Activated CD8-positive, alpha-beta T cell treated with anti-CD3 and anti-CD28 coated beads, Interleukin-2, amount 10 ng/mL, durations not matched to agents 7 days and 5 days (primary cell): ENCODE data around the gene ELP2. TPM values are rescaled to one million over a fixed set of nuclear protein-coding genes. Genes with fewer than 3 reads are reported as not detected.
A peak's percentile ranks its signal among the peaks of the same experiment; 100 is the strongest.

Experiments used
- ATAC-seq: fragments of 150-1000 bp; cut with Tn5 transposase; one replicate; pipeline ENCODE4 v1.10.0; 2021; ENCODE audit warnings: moderate library complexity
- CTCF ChIA-PET: fragments of 350-600 bp; sonication (Branson Sonifier 250); formaldehyde crosslinking; loops from one replicate; lab custom pipeline; 2021; ENCODE audit warnings: antibody characterized with exemption; lab: Charles Lee
- POLR2A ChIA-PET: fragments of 350-600 bp; sonication (Branson Sonifier 250); formaldehyde crosslinking; loops from one replicate; lab custom pipeline; 2021; ENCODE audit warnings: antibody characterized with exemption; lab: Charles Lee
- DNase-seq: peaks from one replicate; pipeline ENCODE4 v3.0.0-alpha.2; 2020
- H3K27ac Mint-ChIP-seq: one replicate; pipeline ENCODE4 v1.8.0; 2021; ENCODE audit warnings: mild to moderate bottlenecking, mixed read lengths
- H3K27me3 Mint-ChIP-seq: one replicate; pipeline ENCODE4 v1.8.0; 2021; ENCODE audit warnings: low read depth, mixed read lengths
- H3K36me3 Mint-ChIP-seq: one replicate; pipeline ENCODE4 v1.8.0; 2021; ENCODE audit warnings: low read depth, mixed read lengths
- H3K4me1 Mint-ChIP-seq: one replicate; pipeline ENCODE4 v1.8.0; 2021; ENCODE audit warnings: low read depth, mixed read lengths
- H3K4me3 Mint-ChIP-seq: one replicate; pipeline ENCODE4 v1.8.0; 2021; ENCODE audit warnings: mild to moderate bottlenecking, mixed read lengths
- H3K9me3 Mint-ChIP-seq: one replicate; pipeline ENCODE4 v1.8.0; 2022; ENCODE audit warnings: mixed read lengths; ENCODE audit not compliant: insufficient read depth
- total RNA-seq, 2 experiments: library from RNA; stranded (reverse); gene quantifications; one replicate each; pipeline ENCODE4 v1.2.3, GENCODE V29; 2021

ELP2 gene
- total RNA-seq, 2 experiments from 2014 or later: 57.6 to 60.1 TPM

DNA sequence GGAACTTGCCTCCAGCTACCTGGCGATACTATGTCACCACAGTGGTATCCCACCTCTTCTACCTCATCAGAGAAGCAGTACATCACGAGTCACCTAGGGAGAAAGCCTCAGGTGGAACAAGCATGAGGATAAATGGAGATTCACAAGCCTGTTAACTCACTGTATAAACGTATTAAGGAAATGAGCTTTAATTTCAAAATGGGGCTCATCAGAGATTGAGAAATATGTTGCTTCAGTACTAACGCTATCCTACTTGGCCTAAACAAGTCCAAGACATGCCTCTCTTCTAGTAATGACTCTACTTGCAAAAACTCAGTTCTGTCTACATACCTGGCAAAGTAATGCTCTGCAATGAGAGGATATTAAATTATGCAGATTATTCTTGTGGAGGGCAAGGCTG, 4.9 kb upstream of the ELP2 start:
- H3K27me3 Mint-ChIP-seq: no peaks in the 10 kb centered on the region
- CTCF ChIA-PET: no interaction called here
- ATAC-seq: no peak

GRCh38 chr18:36126668-36127067, 3.0 kb upstream of the ELP2 start:
- POLR2A ChIA-PET: interaction anchor here (0.8 kb wide), 1 partner anchor 32 kb away, joined by 3 read pairs; no protein-coding TSS in a partner anchor
- H3K4me1 Mint-ChIP-seq: peaks cover 36% of the 10 kb centered on the region

More for the DNA sequence above, 4.9 kb upstream of the ELP2 start:
- H3K4me1 Mint-ChIP-seq: peaks cover 24% of the 10 kb centered on the region
- DNase-seq: no peak
- POLR2A ChIA-PET: no interaction called here
- no peak overlapping the region for H3K27ac Mint-ChIP-seq
- peaks cover 26% of the 10 kb centered on the region for H3K36me3 Mint-ChIP-seq
- no peaks in the 10 kb centered on the region for H3K9me3 Mint-ChIP-seq
- H3K4me3 Mint-ChIP-seq: no peak overlapping the region

DNA sequence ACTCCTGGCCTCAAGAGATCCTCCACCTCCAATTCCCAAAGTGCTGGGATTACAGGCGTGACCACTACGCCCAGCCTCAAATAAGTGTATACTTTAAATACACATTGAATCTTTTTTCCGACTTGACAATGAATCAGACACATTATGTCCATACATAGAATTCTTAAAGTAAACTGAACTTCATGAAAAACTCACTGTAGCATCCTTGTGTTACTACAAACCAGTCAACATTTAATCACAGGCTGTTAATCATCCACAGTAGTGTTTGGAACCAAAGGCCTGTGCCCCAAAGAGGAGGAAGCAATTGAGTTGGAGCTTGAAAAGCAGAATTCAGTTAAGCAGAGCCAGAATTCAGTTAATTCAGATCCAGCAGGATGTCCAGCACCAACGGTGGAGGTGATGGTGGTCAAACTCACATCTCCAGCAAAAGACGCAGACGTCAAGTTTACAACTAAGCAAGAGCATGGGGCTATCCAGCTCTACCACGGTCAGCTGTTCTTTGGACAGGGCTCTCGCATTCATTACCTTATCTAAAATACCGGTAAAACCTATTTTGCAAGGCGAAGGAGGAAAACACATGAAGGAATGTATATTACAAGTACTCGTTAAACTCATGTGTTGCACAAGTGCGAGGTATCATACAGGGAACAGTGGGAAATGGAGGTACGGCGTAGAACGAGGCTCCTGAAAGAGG, 1.7 kb upstream of the ELP2 start:
- Mint-ChIP-seq H3K4me1 (peaks cover 48% of the 10 kb centered on the region), H3K9me3 (no peaks in the 10 kb centered on the region), H3K4me3 (peak overlapping the region; percentile 94), H3K36me3 (peaks cover 23% of the 10 kb centered on the region), H3K27me3 (no peaks in the 10 kb centered on the region), H3K27ac (peak overlapping the region; percentile 95)
- ATAC-seq (no peak), DNase-seq (no peak)
- ChIA-PET POLR2A (interaction anchor here (0.6 to 3.0 kb wide), 5 partner anchors 8 to 154 kb away, joined by 3 to 16 read pairs (median 4); no protein-coding TSS in a partner anchor), CTCF (interaction anchor here (1.0 to 3.3 kb wide), 6 partner anchors 8 to 157 kb away, joined by 3 to 12 read pairs (median 4); no protein-coding TSS in a partner anchor)

More at GRCh38 chr18:36126668-36127067, 3.0 kb upstream of the ELP2 start:
- ATAC-seq (no peak), DNase-seq (no peak)
- Mint-ChIP-seq H3K4me3 (no peak overlapping the region), H3K9me3 (no peaks in the 10 kb centered on the region), H3K27ac (no peak overlapping the region), H3K27me3 (no peaks in the 10 kb centered on the region), H3K36me3 (peaks cover 20% of the 10 kb centered on the region)
- CTCF ChIA-PET: no interaction called here

DNA sequence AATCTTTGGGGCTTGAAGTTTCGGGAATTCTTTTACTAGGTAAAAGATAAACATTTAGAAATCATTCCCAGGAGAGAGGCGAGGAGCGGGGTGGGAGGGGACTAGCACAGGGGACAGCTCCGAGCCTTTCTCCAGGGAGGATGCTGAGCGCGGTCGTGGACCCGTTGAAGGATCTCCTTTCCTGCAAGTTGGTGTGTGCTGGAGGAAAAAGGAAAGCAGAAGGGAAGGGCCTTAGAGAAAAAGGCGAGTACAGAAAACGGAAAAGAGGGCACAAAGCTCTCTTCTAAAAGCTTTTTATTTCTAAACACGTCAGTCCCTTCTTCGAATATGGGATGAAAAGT, 1.2 kb upstream of the ELP2 start:
- CTCF ChIA-PET: interaction anchor here (1.0 to 3.3 kb wide), 7 partner anchors 9 to 156 kb away, joined by 3 to 12 read pairs (median 4); no protein-coding TSS in a partner anchor

GRCh38 chr18:36128907-36129299, 796 bp upstream of the ELP2 start:
- Mint-ChIP-seq H3K27me3 (no peaks in the 10 kb centered on the region), H3K4me1 (peaks cover 42% of the 10 kb centered on the region), H3K27ac (peak overlapping the region; percentile 95), H3K9me3 (no peaks in the 10 kb centered on the region), H3K36me3 (peaks cover 20% of the 10 kb centered on the region), H3K4me3 (peak overlapping the region; percentile 94)
- ChIA-PET CTCF (interaction anchor here (1.0 to 3.3 kb wide), 7 partner anchors 9 to 156 kb away, joined by 3 to 12 read pairs (median 4); no protein-coding TSS in a partner anchor), POLR2A (interaction anchor here (0.8 to 3.0 kb wide), 11 partner anchors 9 to 156 kb away, joined by 3 to 16 read pairs (median 4); partner anchors contain the start of genes RMP24 and RPRD1A)
- ATAC-seq: no peak
- DNase-seq: no peak

More for the DNA sequence above, 1.2 kb upstream of the ELP2 start:
- Mint-ChIP-seq H3K4me3 (peak overlapping the region; percentile 94), H3K9me3 (no peaks in the 10 kb centered on the region), H3K36me3 (peaks cover 22% of the 10 kb centered on the region), H3K27me3 (no peaks in the 10 kb centered on the region), H3K4me1 (peaks cover 43% of the 10 kb centered on the region), H3K27ac (peak overlapping the region; percentile 95)
- DNase-seq (no peak), ATAC-seq (no peak)
- POLR2A ChIA-PET: interaction anchor here (0.7 to 3.0 kb wide), 10 partner anchors 9 to 155 kb away, joined by 3 to 16 read pairs (median 4); partner anchors contain the start of gene RPRD1A

DNA sequence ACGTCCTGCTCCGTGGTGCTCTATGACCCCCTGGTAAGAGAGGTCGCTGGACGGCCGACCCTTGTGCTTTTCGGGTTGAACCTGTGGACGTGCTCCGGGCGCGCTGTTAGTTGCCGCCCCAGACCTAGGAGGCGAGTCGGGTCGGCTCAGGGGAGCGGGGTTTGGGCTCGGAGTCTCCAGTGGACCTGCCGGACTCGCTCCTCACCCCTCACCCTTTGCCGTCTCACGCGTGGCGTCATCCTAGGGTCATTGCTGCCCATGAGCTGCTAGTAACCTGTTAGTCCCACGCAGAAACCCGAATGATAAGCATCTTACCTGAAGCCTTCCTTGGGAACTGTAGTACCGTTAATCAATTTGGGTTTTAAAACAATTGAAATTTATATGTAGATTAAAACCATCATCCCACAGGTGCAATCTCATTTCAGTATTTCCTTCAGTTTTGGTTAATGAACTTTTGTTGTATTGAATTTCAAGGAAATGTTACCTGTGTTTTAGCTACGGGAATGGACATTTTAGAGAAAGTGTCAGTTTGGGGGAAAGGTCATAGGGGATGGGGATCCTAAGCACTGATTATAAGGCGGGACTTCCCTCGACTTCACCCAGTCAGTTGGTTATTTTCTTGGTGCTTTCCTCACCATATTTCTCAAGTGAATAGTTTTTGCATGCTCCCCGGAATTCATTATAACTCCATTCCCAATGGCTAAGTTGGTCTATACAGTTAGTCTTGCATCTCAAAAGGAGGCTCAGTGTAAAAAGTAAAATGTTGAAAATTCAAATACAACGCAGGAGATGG, 536 bp downstream of the ELP2 start:
- Mint-ChIP-seq H3K9me3 (no peaks in the 10 kb centered on the region), H3K27me3 (no peaks in the 10 kb centered on the region), H3K4me3 (peak overlapping the region; percentile 94), H3K27ac (peak overlapping the region; percentile 95), H3K36me3 (peaks cover 18% of the 10 kb centered on the region), H3K4me1 (peaks cover 44% of the 10 kb centered on the region)
- DNase-seq (no peak), ATAC-seq (peak; percentile 28)
- CTCF ChIA-PET: interaction anchor here (2.0 to 3.3 kb wide), 3 partner anchors 99 to 154 kb away, joined by 4 to 12 read pairs (median 6); no protein-coding TSS in a partner anchor
- POLR2A ChIA-PET: interaction anchor here (0.7 to 3.0 kb wide), 10 partner anchors 10 to 159 kb away, joined by 3 to 16 read pairs (median 4); partner anchors contain the start of genes RMP24 and RPRD1A

GRCh38 chr18:36130883-36131653, 1.4 kb downstream of the ELP2 start:
- H3K4me1 Mint-ChIP-seq: peaks cover 50% of the 10 kb centered on the region
- peaks cover 22% of the 10 kb centered on the region for H3K36me3 Mint-ChIP-seq
- H3K27ac Mint-ChIP-seq: peak overlapping the region; percentile 95
- no peaks in the 10 kb centered on the region for H3K27me3 Mint-ChIP-seq
- H3K4me3 Mint-ChIP-seq: peak overlapping the region; percentile 94
- no peaks in the 10 kb centered on the region for H3K9me3 Mint-ChIP-seq
- no peak for DNase-seq
- ATAC-seq: no peak
- ChIA-PET CTCF (interaction anchor here (3.3 kb wide), 1 partner anchor 113 kb away, joined by 12 read pairs; no protein-coding TSS in a partner anchor), POLR2A (interaction anchor here (0.6 to 1.5 kb wide), 4 partner anchors 9 to 537 kb away, joined by 3 to 5 read pairs (median 4); no protein-coding TSS in a partner anchor)

GRCh38 chr18:36131692-36132483, 2.2 kb downstream of the ELP2 start:
- ChIA-PET CTCF (no interaction called here), POLR2A (interaction anchor here (1.5 kb wide), 1 partner anchor 161 kb away, joined by 3 read pairs; no protein-coding TSS in a partner anchor)
- Mint-ChIP-seq H3K27me3 (no peaks in the 10 kb centered on the region), H3K4me3 (no peak overlapping the region), H3K27ac (peak overlapping the region; percentile 10), H3K4me1 (peaks cover 44% of the 10 kb centered on the region), H3K9me3 (no peaks in the 10 kb centered on the region), H3K36me3 (peaks cover 19% of the 10 kb centered on the region)
- DNase-seq (no peak), ATAC-seq (no peak)

- peak overlapping the region; percentile 31 for H3K27ac Mint-ChIP-seq
- DNase-seq: no peak
- no peaks in the 10 kb centered on the region for H3K9me3 Mint-ChIP-seq
- H3K27me3 Mint-ChIP-seq: no peaks in the 10 kb centered on the region
- H3K36me3 Mint-ChIP-seq: peaks cover 20% of the 10 kb centered on the region
- CTCF ChIA-PET: no interaction called here
- POLR2A ChIA-PET: no interaction called here
- H3K4me3 Mint-ChIP-seq: no peak overlapping the region
- ATAC-seq: no peak
- peaks cover 42% of the 10 kb centered on the region for H3K4me1 Mint-ChIP-seq
Observed at GRCh38 chr18:36132756-36133155, 3.1 kb downstream of the ELP2 start.

DNA sequence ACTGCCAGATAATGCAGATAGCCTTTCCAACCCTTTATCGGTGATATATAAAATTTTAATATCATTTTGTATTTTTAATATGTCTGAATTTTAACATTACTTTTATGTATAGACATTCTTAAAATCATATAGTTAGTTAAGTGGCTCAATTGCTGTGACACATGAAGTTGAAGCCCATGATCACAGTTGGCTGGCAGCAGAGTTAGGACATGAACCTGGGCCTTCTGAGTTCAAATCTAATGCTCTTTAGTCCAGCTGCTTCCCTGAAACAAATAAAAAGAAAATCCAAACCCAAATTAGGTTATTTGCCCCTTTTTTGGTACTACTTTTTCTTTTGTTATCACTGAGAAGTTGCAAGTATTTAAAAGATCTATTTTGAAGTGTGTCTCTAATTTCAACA, 5.6 kb downstream of the ELP2 start:
- Mint-ChIP-seq H3K36me3 (peaks cover 31% of the 10 kb centered on the region), H3K27me3 (no peaks in the 10 kb centered on the region), H3K9me3 (no peaks in the 10 kb centered on the region), H3K4me1 (peaks cover 34% of the 10 kb centered on the region), H3K4me3 (no peak overlapping the region), H3K27ac (no peak overlapping the region)
- no peak for ATAC-seq
- CTCF ChIA-PET: no interaction called here
- POLR2A ChIA-PET: no interaction called here
- no peak for DNase-seq
